Osteoblast (primary cell): Measurements from ENCODE around the gene RAB40B. TPM values are rescaled to one million over a fixed set of nuclear protein-coding genes. Genes with fewer than 3 reads are reported as not detected.

ENCODE experiments used
- DNase-seq: peaks from one replicate; pipeline ENCODE4 v3.0.0; 2011; ENCODE audit warnings: low spot score, mixed read lengths; ENCODE audit not compliant: insufficient read length; ENCODE audit errors: missing footprints
- H2AFZ ChIP-seq: 2 replicates; pipeline ENCODE4 v1.6.0; 2011; ENCODE audit warnings: mild to moderate bottlenecking, low read length
- H3K27ac ChIP-seq: 2 replicates; pipeline ENCODE4 v1.5.1; 2011; ENCODE audit warnings: mild to moderate bottlenecking, low read depth, low read length, moderate library complexity
- H3K27me3 ChIP-seq: 2 replicates; pipeline ENCODE4 v1.6.0; 2012; ENCODE audit warnings: mild to moderate bottlenecking, control low read depth, inconsistent platforms, low read length, moderate library complexity; ENCODE audit not compliant: insufficient read depth
- H3K36me3 ChIP-seq: 2 replicates; pipeline ENCODE4 v1.5.1; 2011; ENCODE audit warnings: mild to moderate bottlenecking, low read length, control low read depth, moderate library complexity; ENCODE audit not compliant: insufficient read depth
- H3K4me1 ChIP-seq: 2 replicates; pipeline ENCODE4 v1.5.1; 2011; ENCODE audit warnings: mild to moderate bottlenecking, low read length, control low read depth, moderate library complexity; ENCODE audit not compliant: insufficient read depth
- H3K4me2 ChIP-seq: 2 replicates; pipeline ENCODE4 v1.6.0; 2011; ENCODE audit warnings: mild to moderate bottlenecking, low read length; ENCODE audit not compliant: insufficient read depth
- H3K4me3 ChIP-seq: fragments of 200-600 bp; sonication (generic); 3 replicates; pipeline ENCODE4 v1.5.1; 2012; ENCODE audit warnings: mild to moderate bottlenecking, low read length, inconsistent platforms; ENCODE audit not compliant: insufficient read depth
- H3K79me2 ChIP-seq: 2 replicates; pipeline ENCODE4 v1.6.0; 2012; ENCODE audit warnings: mild to moderate bottlenecking, low read length, control low read depth, inconsistent platforms; ENCODE audit not compliant: insufficient read depth
- H3K9me3 ChIP-seq: 2 replicates; pipeline ENCODE4 v1.5.1; 2011; ENCODE audit warnings: low read depth, low read length, control low read depth
- H4K20me1 ChIP-seq: 2 replicates; pipeline ENCODE4 v1.6.0; 2012; ENCODE audit warnings: mild to moderate bottlenecking, low read length, control low read depth; ENCODE audit not compliant: insufficient read depth
- total RNA-seq: library from RNA; depleted of rRNA; stranded (reverse); fragments of >200 nt; gene quantifications from 2 replicates; pipeline ENCODE4 v1.2.3, GENCODE V29; 2012
- TF ChIP-seq, protein P1 (sequence below): IDR thresholded peaks from 2 replicates; pipeline ENCODE4 v1.5.1; 2011; ENCODE audit warnings: mild to moderate bottlenecking, low read depth, low read length, moderate library complexity; ENCODE audit errors: extremely low read depth

RAB40B gene
- total RNA-seq, 1 donor = 8.3 TPM

DNA sequence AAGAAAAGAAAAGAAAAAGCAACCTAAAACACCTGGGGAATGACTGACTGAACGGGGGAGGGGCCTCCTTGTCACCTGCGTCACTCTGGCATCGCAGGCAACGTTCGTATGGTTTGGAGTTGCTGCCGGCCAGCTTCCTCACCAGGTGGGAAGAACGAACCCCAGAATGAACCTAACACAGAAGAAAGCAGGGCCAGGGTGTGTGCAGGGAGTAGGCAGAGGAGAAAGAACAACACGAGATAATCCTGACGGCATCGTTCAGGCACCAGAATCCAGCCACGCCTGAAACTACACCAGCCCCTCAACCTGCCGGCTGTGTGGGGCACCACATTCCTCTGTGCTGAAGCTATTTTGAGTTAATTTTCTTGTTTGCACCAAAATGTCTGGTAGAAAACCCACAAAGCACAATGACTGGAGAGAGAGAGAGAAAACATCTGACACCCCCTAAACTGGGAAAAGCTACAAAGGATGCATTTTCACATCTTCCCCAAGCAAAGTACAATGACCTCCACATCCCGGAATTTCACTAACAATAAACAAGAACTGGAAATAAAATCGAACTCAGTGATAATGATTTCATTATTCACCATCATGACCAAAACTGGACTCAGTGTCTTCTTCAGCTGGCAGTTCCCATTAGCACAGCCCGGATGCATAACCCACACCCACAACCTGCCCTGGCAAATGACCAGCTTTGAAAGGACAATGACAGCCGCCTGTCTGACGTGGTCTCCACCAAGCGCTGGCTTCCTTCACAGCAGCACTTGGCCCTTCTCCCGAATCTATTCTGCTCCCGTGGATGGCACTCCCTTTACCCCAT is 23.6 kb downstream of the RAB40B start:
- H3K36me3 ChIP-seq = no peaks in the 10 kb centered on the region
- no peaks in the 10 kb centered on the region for H3K27me3 ChIP-seq
- no peaks in the 10 kb centered on the region for H3K79me2 ChIP-seq
- peak; percentile 63 for DNase-seq
- no peak overlapping the region for H3K4me2 ChIP-seq
- no peak overlapping the region for H3K4me3 ChIP-seq
- peaks cover 4% of the 10 kb centered on the region for H4K20me1 ChIP-seq
- TF ChIP-seq, protein P1, sequence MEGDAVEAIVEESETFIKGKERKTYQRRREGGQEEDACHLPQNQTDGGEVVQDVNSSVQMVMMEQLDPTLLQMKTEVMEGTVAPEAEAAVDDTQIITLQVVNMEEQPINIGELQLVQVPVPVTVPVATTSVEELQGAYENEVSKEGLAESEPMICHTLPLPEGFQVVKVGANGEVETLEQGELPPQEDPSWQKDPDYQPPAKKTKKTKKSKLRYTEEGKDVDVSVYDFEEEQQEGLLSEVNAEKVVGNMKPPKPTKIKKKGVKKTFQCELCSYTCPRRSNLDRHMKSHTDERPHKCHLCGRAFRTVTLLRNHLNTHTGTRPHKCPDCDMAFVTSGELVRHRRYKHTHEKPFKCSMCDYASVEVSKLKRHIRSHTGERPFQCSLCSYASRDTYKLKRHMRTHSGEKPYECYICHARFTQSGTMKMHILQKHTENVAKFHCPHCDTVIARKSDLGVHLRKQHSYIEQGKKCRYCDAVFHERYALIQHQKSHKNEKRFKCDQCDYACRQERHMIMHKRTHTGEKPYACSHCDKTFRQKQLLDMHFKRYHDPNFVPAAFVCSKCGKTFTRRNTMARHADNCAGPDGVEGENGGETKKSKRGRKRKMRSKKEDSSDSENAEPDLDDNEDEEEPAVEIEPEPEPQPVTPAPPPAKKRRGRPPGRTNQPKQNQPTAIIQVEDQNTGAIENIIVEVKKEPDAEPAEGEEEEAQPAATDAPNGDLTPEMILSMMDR = no peak
- H3K27ac ChIP-seq = no peak overlapping the region
- H3K4me1 ChIP-seq = no peaks in the 10 kb centered on the region
- no peaks in the 10 kb centered on the region for H3K9me3 ChIP-seq
- no peak overlapping the region for H2AFZ ChIP-seq

DNA sequence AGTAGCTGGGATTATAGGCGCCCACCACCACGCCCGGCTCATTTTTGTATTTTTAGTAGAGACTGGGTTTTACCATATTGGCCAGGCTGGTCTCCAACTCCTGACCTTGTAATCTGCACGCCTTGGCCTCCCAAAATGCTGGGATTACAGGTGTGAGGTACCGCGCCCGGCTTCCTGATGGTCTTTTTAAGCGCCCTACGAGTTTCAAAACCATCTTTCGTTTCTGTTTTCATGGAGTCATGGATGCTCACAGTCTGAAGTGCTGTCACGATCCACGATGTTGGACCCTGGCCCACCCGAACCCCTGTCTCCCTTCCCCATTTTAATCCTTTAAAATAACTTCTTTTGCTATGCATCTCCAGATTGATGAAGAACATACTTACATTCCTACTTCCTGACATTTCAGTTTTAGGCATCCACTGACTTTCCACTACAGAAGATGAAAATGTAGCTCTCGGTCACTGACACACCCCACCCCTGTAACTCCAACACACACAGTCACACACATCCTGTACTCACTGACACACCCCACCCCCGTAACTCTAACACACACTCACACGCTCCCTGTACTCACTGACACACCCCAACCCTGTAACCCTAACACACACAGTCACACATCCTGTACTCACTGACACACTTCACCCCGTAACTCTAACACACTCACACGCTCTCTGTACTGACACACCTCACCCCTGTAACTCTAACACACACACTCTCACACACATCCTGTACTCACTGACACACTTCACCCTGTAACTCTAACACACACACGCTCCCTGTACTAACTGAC is 27.6 kb downstream of the RAB40B start:
- no peak overlapping the region for H3K4me2 ChIP-seq
- DNase-seq = peak; percentile 58
- no peak overlapping the region for H3K27ac ChIP-seq
- no peaks in the 10 kb centered on the region for H3K27me3 ChIP-seq
- no peak overlapping the region for H2AFZ ChIP-seq
- no peaks in the 10 kb centered on the region for H3K79me2 ChIP-seq
- no peaks in the 10 kb centered on the region for H3K4me1 ChIP-seq
- no peaks in the 10 kb centered on the region for H3K9me3 ChIP-seq
- H3K4me3 ChIP-seq = no peak overlapping the region
- TF ChIP-seq, protein P1 = no peak
- peaks cover 4% of the 10 kb centered on the region for H4K20me1 ChIP-seq
- H3K36me3 ChIP-seq = no peaks in the 10 kb centered on the region

DNA sequence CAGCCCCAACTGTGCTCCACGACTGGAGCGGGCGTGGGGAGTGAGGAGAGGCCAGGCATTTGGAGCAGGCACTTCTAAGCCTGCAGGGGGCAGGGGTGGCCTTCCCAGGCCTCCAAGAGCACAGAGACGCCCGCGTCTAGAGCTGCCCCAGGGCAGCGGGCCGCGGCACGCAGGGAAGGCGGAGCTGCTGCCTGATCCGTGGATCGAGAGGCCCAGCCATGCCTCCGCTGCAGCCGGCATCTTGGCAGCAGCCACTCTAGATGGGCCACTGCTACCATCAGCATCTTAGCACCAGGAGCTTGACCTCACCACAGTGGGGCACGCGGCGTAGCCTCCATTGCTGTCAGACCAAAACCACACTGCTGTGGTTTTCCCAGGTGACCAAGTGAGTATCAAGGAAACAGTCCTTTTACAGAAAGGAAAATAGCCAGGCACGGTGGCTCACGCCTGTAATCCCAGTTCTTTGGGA is 29.8 kb downstream of the RAB40B start:
- H3K79me2 ChIP-seq = no peaks in the 10 kb centered on the region
- no peaks in the 10 kb centered on the region for H3K9me3 ChIP-seq
- TF ChIP-seq, protein P1 = peak; percentile 54
- no peak overlapping the region for H3K27ac ChIP-seq
- H2AFZ ChIP-seq = peak overlapping the region; percentile 88
- DNase-seq = peak; percentile 97
- H3K4me2 ChIP-seq = peak overlapping the region; percentile 50
- H3K36me3 ChIP-seq = no peaks in the 10 kb centered on the region
- H3K27me3 ChIP-seq = no peaks in the 10 kb centered on the region
- no peaks in the 10 kb centered on the region for H4K20me1 ChIP-seq
- peak overlapping the region; percentile 51 for H3K4me3 ChIP-seq
- no peaks in the 10 kb centered on the region for H3K4me1 ChIP-seq
